HCT116 (cell line): Measurements from ENCODE around the gene RARG. TPM values are rescaled to one million over a fixed set of nuclear protein-coding genes. Genes with fewer than 3 reads are reported as not detected.

Source experiments
- ATAC-seq: fragments of 200-7000 bp; cut with Tn5 transposase; 2 replicates; pipeline ENCODE4 v1.9.1; 2020; ENCODE audit warnings: mild to moderate bottlenecking, moderate library complexity
- BruUV-seq: library from RNA; stranded (reverse); fragments of 400-500 nt; replicated peaks from 2 replicates; lab custom pipeline; 2021; lab: Mats Ljungman, UMichigan
- CTCF ChIA-PET: fragments of 300-600 bp; sonication (Branson Sonifier 250); formaldehyde crosslinking; loops from one replicate; lab custom pipeline; 2021; ENCODE audit warnings: antibody characterized with exemption; lab: Charles Lee
- POLR2A ChIA-PET: fragments of 300-600, 350-600 bp; sonication (Branson Sonifier 250); formaldehyde crosslinking; loops from one replicate; lab custom pipeline; 2021; ENCODE audit warnings: antibody characterized with exemption; lab: Charles Lee
- RAD21 ChIA-PET, 2 experiments: fragments of 300-600 bp; sonication (Branson Sonifier 250); formaldehyde crosslinking; loops; one replicate each; lab custom pipeline; 2023; ENCODE audit warnings: low total read pairs in 2 of 2; ENCODE audit not compliant: uncharacterized antibody in 2 of 2, unreplicated experiment in 2 of 2, low non-redundant PET in 1 of 2; lab: Charles Lee
- DNase-seq: peaks from one replicate; pipeline ENCODE4 v3.0.0-alpha.2; 2010; ENCODE audit warnings: low read depth, low spot score
- H2AFZ ChIP-seq: fragments of 200-600 bp; shearing (Covaris generic), sonication (generic); 2 replicates; pipeline ENCODE4 v1.6.1; 2017; ENCODE audit warnings: low read depth, mixed run types, mixed read lengths, antibody characterized with exemption, low read length; ENCODE audit not compliant: poor library complexity, severe bottlenecking
- H3K27ac ChIP-seq: 2 replicates; pipeline ENCODE4 v1.5.1; 2012; ENCODE audit warnings: low read depth, low read length
- H3K27me3 ChIP-seq: fragments of 200-600 bp; sonication (generic); 2 replicates; pipeline ENCODE4 v1.6.1; 2016; ENCODE audit warnings: mixed run types, low read length, mixed read lengths; ENCODE audit not compliant: insufficient read depth
- H3K36me3 ChIP-seq, 2 experiments: fragments of 200-500 bp in 1 of 2; fragments of 200-600 bp in 1 of 2; sonication (Bioruptor generic) in 1 of 2; sonication (generic) in 1 of 2; 2 replicates each; pipeline versions ENCODE4 v1.5.1 to v1.6.1; 2014 to 2016; ENCODE audit warnings: low read length in 2 of 2, inconsistent platforms in 1 of 2, mixed read lengths in 1 of 2, mixed run types in 1 of 2; ENCODE audit not compliant: insufficient read depth in 2 of 2, control insufficient read depth in 1 of 2
- H3K4me1 ChIP-seq, 2 experiments: fragments of 200-600 bp in 1 of 2; sonication (generic) in 1 of 2; 2 replicates each; pipeline versions ENCODE4 v1.5.1 to v1.6.1; 2012 to 2017; ENCODE audit warnings: low read length in 2 of 2, inconsistent platforms in 1 of 2, mild to moderate bottlenecking in 1 of 2, mixed read lengths in 1 of 2, mixed run types in 1 of 2, moderate library complexity in 1 of 2; ENCODE audit not compliant: insufficient read depth in 2 of 2, control insufficient read depth in 1 of 2
- H3K4me2 ChIP-seq: fragments of 200-600 bp; sonication (generic); 2 replicates; pipeline ENCODE4 v1.6.1; 2017; ENCODE audit warnings: mixed run types, low read length, mixed read lengths
- H3K4me3 ChIP-seq, 2 experiments: fragments of 200-600 bp in 1 of 2; sonication (generic) in 1 of 2; replicated peaks in 1 of 2; 2 replicates each; pipeline ENCODE4 v1.5.1; 2011 to 2016; ENCODE audit warnings: low read length in 2 of 2, control low read depth in 1 of 2, low read depth in 1 of 2, mild to moderate bottlenecking in 1 of 2, mixed read lengths in 1 of 2, mixed run types in 1 of 2
- H3K79me2 ChIP-seq: fragments of 200-600 bp; sonication (generic); 2 replicates; pipeline ENCODE4 v1.6.1; 2017; ENCODE audit warnings: mild to moderate bottlenecking, mixed run types, low read length, moderate library complexity, mixed read lengths; ENCODE audit not compliant: insufficient read depth
- H3K9ac ChIP-seq: fragments of 200-600 bp; sonication (generic); 2 replicates; pipeline ENCODE4 v1.6.1; 2016; ENCODE audit warnings: low read length, mixed read lengths
- H3K9me2 ChIP-seq: fragments of 200-600 bp; sonication (generic), shearing (Covaris generic); 2 replicates; pipeline ENCODE4 v1.6.1; 2017; ENCODE audit warnings: mixed run types, mild to moderate bottlenecking, moderate library complexity; ENCODE audit not compliant: insufficient read depth
- H3K9me3 ChIP-seq, 2 experiments: fragments of 200-500 bp in 1 of 2; fragments of 200-600 bp in 1 of 2; sonication (Bioruptor generic) in 1 of 2; sonication (generic) in 1 of 2; 2 replicates each; pipeline ENCODE4 v1.6.1; 2014 to 2017; ENCODE audit warnings: low read length in 2 of 2, mixed read lengths in 2 of 2, inconsistent platforms in 1 of 2, low read depth in 1 of 2, mild to moderate bottlenecking in 1 of 2, mixed run types in 1 of 2, moderate library complexity in 1 of 2; ENCODE audit not compliant: control insufficient read depth in 1 of 2, insufficient read depth in 1 of 2
- H4K20me1 ChIP-seq: fragments of 200-600 bp; sonication (generic), shearing (Covaris generic); 2 replicates; pipeline ENCODE4 v1.6.1; 2017; ENCODE audit warnings: mixed run types, mild to moderate bottlenecking, moderate library complexity; ENCODE audit not compliant: insufficient read depth
- CBX3 ChIP-seq: IDR thresholded peaks from 2 replicates; pipeline ENCODE4 v1.6.1; 2012; ENCODE audit warnings: low read depth
- CEBPB ChIP-seq: IDR thresholded peaks from 2 replicates; pipeline ENCODE4 v1.6.1; 2012; ENCODE audit warnings: low read depth
- JUND ChIP-seq: IDR thresholded peaks from 2 replicates; pipeline ENCODE4 v1.6.1; 2012
- POLR2AphosphoS5 ChIP-seq: IDR thresholded peaks from 2 replicates; pipeline ENCODE4 v1.6.1; 2011; ENCODE audit warnings: mild to moderate bottlenecking, low read depth, low read length, moderate library complexity
- RAD21 ChIP-seq: IDR thresholded peaks from 2 replicates; pipeline ENCODE4 v1.6.1; 2012; ENCODE audit warnings: low read depth, mild to moderate bottlenecking
- SIN3A ChIP-seq: IDR thresholded peaks from 2 replicates; pipeline ENCODE4 v1.6.1; 2012; ENCODE audit warnings: low read depth
- SP1 ChIP-seq: IDR thresholded peaks from 2 replicates; pipeline ENCODE4 v1.6.1; 2012; ENCODE audit warnings: low read depth
- SRF ChIP-seq: IDR thresholded peaks from 2 replicates; pipeline ENCODE4 v1.6.1; 2012; ENCODE audit warnings: low read depth
- YY1 ChIP-seq: IDR thresholded peaks from 2 replicates; pipeline ENCODE4 v1.6.1; 2011; ENCODE audit warnings: low read length, low read depth, moderate library complexity, mild to moderate bottlenecking; ENCODE audit not compliant: insufficient replicate concordance; ENCODE audit errors: extremely low read depth
- ZFX ChIP-seq: fragments of 450-650 bp; IDR thresholded peaks from 2 replicates; pipeline ENCODE4 v1.6.1; 2017
- ZNF274 ChIP-seq: fragments of 200-500 bp; sonication (Bioruptor generic); IDR thresholded peaks from 2 replicates; pipeline ENCODE4 v1.6.1; 2014; ENCODE audit warnings: mild to moderate bottlenecking, low read depth, low read length, inconsistent platforms
- intact Hi-C: fragments of 100-400 bp; cut with micrococcal nuclease; formaldehyde crosslinking; loops from 2 replicates; pipeline ENCODE4 v1.10.0; 2022
- total RNA-seq: library from RNA; stranded (reverse); gene quantifications from one replicate; pipeline ENCODE4 v1.2.1, GENCODE V29; 2021; ENCODE audit not compliant: unreplicated experiment
- TF ChIP-seq, protein P1 (sequence below), 3 experiments: fragments of 200-600 bp in 1 of 3; sonication (generic) in 1 of 3; IDR thresholded peaks in 2 of 3; conservative IDR thresholded peaks in 1 of 3; 2 replicates each; pipeline ENCODE4 v1.5.1; 2012 to 2017; ENCODE audit warnings: low read depth in 2 of 3, low read length in 2 of 3, antibody characterized with exemption in 1 of 3, borderline replicate concordance in 1 of 3, control low read depth in 1 of 3, mild to moderate bottlenecking in 1 of 3, mixed read lengths in 1 of 3, mixed run types in 1 of 3, moderate library complexity in 1 of 3; ENCODE audit not compliant: insufficient read depth in 1 of 3
- TF ChIP-seq, protein P2 (sequence below): IDR thresholded peaks from 2 replicates; pipeline ENCODE4 v1.6.1; 2012; ENCODE audit warnings: low read depth
- TF ChIP-seq, protein P3 (sequence below): IDR thresholded peaks from 2 replicates; pipeline ENCODE4 v1.6.1; 2012

RARG gene
- total RNA-seq, 1 experiment from 2014 or later = 68.9 TPM

DNA sequence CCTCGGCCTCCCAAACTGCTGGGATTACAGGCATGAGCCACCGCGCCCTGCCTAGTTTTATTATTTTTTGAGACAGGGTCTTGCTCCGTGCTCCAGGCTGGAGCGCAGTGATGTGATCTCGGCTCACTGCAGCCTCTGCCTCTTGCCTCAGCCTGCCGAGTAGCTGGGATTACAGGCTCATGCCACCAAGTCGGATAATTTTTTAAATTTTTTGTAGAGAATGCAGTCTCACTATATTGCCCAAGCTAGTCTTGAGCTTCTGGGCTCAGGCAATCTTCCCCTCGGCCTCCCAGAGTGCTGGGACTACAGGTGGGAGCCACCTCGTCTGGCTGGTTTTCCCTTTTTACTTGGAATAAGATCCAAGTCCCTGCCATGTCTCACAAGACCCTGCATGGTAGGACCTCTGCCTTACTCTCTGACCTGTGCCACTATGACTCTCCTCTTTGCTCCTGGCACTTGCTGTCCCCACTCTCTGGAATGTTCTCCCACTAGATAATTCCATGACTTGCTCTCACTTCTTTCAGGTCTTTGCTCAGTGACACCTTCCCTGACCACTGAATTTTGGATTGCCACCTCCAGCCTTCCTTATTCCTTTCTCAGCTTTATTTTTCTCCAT lies 7.7 kb upstream of the RARG start:
- POLR2A ChIA-PET = no interaction called here

DNA sequence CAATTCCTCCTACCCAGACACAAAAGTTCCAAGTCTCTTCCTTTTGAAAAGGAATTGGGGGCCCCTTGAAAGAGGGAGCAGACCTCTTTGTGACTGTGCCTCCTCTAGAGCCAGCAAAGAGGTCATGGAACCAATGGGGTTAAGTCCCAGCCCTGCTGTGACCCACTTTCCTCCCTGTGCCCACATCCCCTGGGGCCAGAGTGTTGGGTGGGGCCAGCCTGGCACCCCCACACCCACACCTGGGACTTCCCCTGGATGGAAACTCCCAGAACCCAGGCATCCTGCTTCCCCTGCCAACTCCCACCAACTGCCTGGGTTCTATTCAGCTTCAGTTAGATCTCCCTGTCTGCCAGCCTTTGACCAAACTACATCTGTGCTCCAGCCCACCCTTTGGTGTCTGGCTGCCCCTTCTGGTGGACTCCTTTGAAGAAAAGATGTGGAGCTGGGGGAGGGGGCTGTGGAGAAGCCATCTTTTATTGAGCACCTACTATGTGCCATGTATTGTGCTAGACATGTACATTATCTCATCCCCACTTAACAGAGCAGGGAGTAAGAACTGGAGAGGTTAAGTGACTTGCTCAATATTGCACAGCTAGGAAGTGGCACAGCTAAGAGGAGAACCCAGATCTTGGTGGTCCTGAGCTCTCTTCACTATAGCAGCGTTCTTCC lies 4.6 kb upstream of the RARG start:
- Histone ChIP-seq H2AFZ (no peak overlapping the region), H3K36me3 (no peaks in the 10 kb centered on the region), H3K4me1 (peaks cover 28 to 47% of the 10 kb centered on the region in 2 experiments), H3K9me2 (no peaks in the 10 kb centered on the region), H4K20me1 (no peaks in the 10 kb centered on the region), H3K9me3 (no peaks in the 10 kb centered on the region), H3K4me3 (no peak overlapping the region), H3K27ac (no peak overlapping the region), H3K9ac (no peak overlapping the region), H3K4me2 (no peak overlapping the region), H3K79me2 (no peaks in the 10 kb centered on the region; the same call in 1 of the 2 replicates), H3K27me3 (no peaks in the 10 kb centered on the region)
- ChIA-PET POLR2A (no interaction called here), CTCF (interaction anchor here (1.1 kb wide), 1 partner anchor 15 kb away, joined by 3 read pairs; no protein-coding TSS in a partner anchor), RAD21 (no interaction called here)
- no peak for ATAC-seq
- intact Hi-C loops = no loop called here
- BruUV-seq = no TSS peak
- no peak for DNase-seq
- TF ChIP-seq YY1 = no peak
- TF ChIP-seq, protein P1, sequence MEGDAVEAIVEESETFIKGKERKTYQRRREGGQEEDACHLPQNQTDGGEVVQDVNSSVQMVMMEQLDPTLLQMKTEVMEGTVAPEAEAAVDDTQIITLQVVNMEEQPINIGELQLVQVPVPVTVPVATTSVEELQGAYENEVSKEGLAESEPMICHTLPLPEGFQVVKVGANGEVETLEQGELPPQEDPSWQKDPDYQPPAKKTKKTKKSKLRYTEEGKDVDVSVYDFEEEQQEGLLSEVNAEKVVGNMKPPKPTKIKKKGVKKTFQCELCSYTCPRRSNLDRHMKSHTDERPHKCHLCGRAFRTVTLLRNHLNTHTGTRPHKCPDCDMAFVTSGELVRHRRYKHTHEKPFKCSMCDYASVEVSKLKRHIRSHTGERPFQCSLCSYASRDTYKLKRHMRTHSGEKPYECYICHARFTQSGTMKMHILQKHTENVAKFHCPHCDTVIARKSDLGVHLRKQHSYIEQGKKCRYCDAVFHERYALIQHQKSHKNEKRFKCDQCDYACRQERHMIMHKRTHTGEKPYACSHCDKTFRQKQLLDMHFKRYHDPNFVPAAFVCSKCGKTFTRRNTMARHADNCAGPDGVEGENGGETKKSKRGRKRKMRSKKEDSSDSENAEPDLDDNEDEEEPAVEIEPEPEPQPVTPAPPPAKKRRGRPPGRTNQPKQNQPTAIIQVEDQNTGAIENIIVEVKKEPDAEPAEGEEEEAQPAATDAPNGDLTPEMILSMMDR (IDR thresholded peaks at IDR 0.05 in 2 of 3, conservative IDR thresholded peaks at IDR 0.05 in 1 of 3; ENCODE audit: borderline replicate concordance in 1 of 3, insufficient read depth in 1 of 3, low read depth in 2 of 3, low read length in 2 of 3) = no peak
- no peak for TF ChIP-seq POLR2AphosphoS5
- no peak for TF ChIP-seq SRF
- TF ChIP-seq CEBPB = no peak
- no peak for TF ChIP-seq SIN3A
- TF ChIP-seq, protein P2, sequence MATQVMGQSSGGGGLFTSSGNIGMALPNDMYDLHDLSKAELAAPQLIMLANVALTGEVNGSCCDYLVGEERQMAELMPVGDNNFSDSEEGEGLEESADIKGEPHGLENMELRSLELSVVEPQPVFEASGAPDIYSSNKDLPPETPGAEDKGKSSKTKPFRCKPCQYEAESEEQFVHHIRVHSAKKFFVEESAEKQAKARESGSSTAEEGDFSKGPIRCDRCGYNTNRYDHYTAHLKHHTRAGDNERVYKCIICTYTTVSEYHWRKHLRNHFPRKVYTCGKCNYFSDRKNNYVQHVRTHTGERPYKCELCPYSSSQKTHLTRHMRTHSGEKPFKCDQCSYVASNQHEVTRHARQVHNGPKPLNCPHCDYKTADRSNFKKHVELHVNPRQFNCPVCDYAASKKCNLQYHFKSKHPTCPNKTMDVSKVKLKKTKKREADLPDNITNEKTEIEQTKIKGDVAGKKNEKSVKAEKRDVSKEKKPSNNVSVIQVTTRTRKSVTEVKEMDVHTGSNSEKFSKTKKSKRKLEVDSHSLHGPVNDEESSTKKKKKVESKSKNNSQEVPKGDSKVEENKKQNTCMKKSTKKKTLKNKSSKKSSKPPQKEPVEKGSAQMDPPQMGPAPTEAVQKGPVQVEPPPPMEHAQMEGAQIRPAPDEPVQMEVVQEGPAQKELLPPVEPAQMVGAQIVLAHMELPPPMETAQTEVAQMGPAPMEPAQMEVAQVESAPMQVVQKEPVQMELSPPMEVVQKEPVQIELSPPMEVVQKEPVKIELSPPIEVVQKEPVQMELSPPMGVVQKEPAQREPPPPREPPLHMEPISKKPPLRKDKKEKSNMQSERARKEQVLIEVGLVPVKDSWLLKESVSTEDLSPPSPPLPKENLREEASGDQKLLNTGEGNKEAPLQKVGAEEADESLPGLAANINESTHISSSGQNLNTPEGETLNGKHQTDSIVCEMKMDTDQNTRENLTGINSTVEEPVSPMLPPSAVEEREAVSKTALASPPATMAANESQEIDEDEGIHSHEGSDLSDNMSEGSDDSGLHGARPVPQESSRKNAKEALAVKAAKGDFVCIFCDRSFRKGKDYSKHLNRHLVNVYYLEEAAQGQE = no peak
- no peak for TF ChIP-seq ZFX
- no peak for TF ChIP-seq RAD21
- no peak for TF ChIP-seq JUND
- no peak for TF ChIP-seq SP1

More for the DNA sequence above, 7.7 kb upstream of the RARG start:
- H3K9ac ChIP-seq = no peak overlapping the region
- no peak for TF ChIP-seq SP1
- no peak for TF ChIP-seq ZNF274
- no peak for TF ChIP-seq CBX3
- TF ChIP-seq, protein P3, sequence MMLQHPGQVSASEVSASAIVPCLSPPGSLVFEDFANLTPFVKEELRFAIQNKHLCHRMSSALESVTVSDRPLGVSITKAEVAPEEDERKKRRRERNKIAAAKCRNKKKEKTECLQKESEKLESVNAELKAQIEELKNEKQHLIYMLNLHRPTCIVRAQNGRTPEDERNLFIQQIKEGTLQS = no peak
- no peak for TF ChIP-seq RAD21
- TF ChIP-seq SIN3A = no peak
- no peak for TF ChIP-seq ZFX
- TF ChIP-seq CEBPB = no peak
- TF ChIP-seq, all 23 proteins: peak for 0
- Histone ChIP-seq H2AFZ (no peak overlapping the region), H3K4me2 (no peak overlapping the region), H3K79me2 (no peaks in the 10 kb centered on the region), H3K4me1 (peaks cover 7 to 19% of the 10 kb centered on the region in 2 experiments; a peak in 3 of 4 replicates), H3K9me2 (no peaks in the 10 kb centered on the region), H3K27me3 (peaks cover 3% of the 10 kb centered on the region; the same call in 1 of the 2 replicates), H3K9me3 (no peaks in the 10 kb centered on the region), H3K4me3 (no peak overlapping the region), H3K36me3 (no peaks in the 10 kb centered on the region), H3K27ac (no peak overlapping the region), H4K20me1 (no peaks in the 10 kb centered on the region)
- BruUV-seq = no TSS peak
- ChIA-PET CTCF (no interaction called here), RAD21 (no interaction called here)
- DNase-seq = no peak
- no peak for ATAC-seq
- intact Hi-C loops = no loop called here
